ENCODE results near the gene ANO7. TPM values are rescaled to one million over a fixed set of nuclear protein-coding genes. Genes with fewer than 3 reads are reported as not detected.

Gene ANO7
- total RNA-seq, 1 experiment from 2014 or later, result 4.1 TPM

GRCh38 chr2:241244368-241244767, 55.9 kb downstream of the ANO7 start:
- no peaks in the 10 kb centered on the region for H3K27me3 ChIP-seq (replicated peaks; ENCODE audit: control insufficient read depth, insufficient read depth, low read length)
- intact Hi-C loops (cut with micrococcal nuclease; ENCODE audit: unreplicated experiment), result no loop called here
- Mint-ChIP-seq H3K27ac (ENCODE audit: unreplicated experiment) (no peak overlapping the region), H3K36me3 (ENCODE audit: insufficient read depth, unreplicated experiment) (peaks cover 95% of the 10 kb centered on the region), H3K9me3 (ENCODE audit: unreplicated experiment) (no peaks in the 10 kb centered on the region), H3K4me3 (ENCODE audit: unreplicated experiment) (no peak overlapping the region), H3K27me3 (ENCODE audit: insufficient read depth, unreplicated experiment) (no peaks in the 10 kb centered on the region), H3K4me1 (ENCODE audit: low read depth, unreplicated experiment) (no peaks in the 10 kb centered on the region)
- no peaks in the 10 kb centered on the region for H3K9me3 ChIP-seq
- DNase-seq, result no peak
- no peaks in the 10 kb centered on the region for H3K4me1 ChIP-seq
- no peak overlapping the region for H3K4me3 ChIP-seq (ENCODE audit: low read depth, low read length)
- no TSS peak for BruUV-seq (replicated peaks)
- ChIA-PET POLR2A (no interaction called here), CTCF (no interaction called here)
- no peak for TF ChIP-seq CTCF (IDR thresholded peaks at IDR 0.05; ENCODE audit: insufficient read depth in 1 of 2, low read depth in 1 of 2, low read length in 1 of 2, severe bottlenecking in 1 of 2, unreplicated experiment in 1 of 2)
- peaks cover 3% of the 10 kb centered on the region for H3K36me3 ChIP-seq (ENCODE audit: control insufficient read depth, insufficient read depth, low read length)

GRCh38 chr2:241248289-241248688, 59.8 kb downstream of the ANO7 start:
- Histone ChIP-seq H3K4me3 (ENCODE audit: low read depth, low read length) (no peak overlapping the region), H3K27me3 (replicated peaks; ENCODE audit: control insufficient read depth, insufficient read depth, low read length) (no peaks in the 10 kb centered on the region), H3K36me3 (ENCODE audit: control insufficient read depth, insufficient read depth, low read length) (peaks cover 2% of the 10 kb centered on the region), H3K9me3 (no peaks in the 10 kb centered on the region), H3K4me1 (no peaks in the 10 kb centered on the region)
- CTCF ChIA-PET, result no interaction called here
- Mint-ChIP-seq H3K27me3 (ENCODE audit: insufficient read depth, unreplicated experiment) (no peaks in the 10 kb centered on the region), H3K4me1 (ENCODE audit: low read depth, unreplicated experiment) (no peaks in the 10 kb centered on the region), H3K9me3 (ENCODE audit: unreplicated experiment) (no peaks in the 10 kb centered on the region), H3K36me3 (ENCODE audit: insufficient read depth, unreplicated experiment) (peaks cover 74% of the 10 kb centered on the region), H3K27ac (ENCODE audit: unreplicated experiment) (no peak overlapping the region), H3K4me3 (ENCODE audit: unreplicated experiment) (no peak overlapping the region)
- DNase-seq, result no peak
- BruUV-seq (replicated peaks), result no TSS peak
- POLR2A ChIA-PET, result no interaction called here
- no peak for TF ChIP-seq CTCF (IDR thresholded peaks at IDR 0.05; ENCODE audit: insufficient read depth in 1 of 2, low read depth in 1 of 2, low read length in 1 of 2, severe bottlenecking in 1 of 2, unreplicated experiment in 1 of 2)
- intact Hi-C loops (cut with micrococcal nuclease; ENCODE audit: unreplicated experiment), result no loop called here

GRCh38 chr2:241248897-241249296, 60.4 kb downstream of the ANO7 start:
- Mint-ChIP-seq H3K27me3 (ENCODE audit: insufficient read depth, unreplicated experiment) (no peaks in the 10 kb centered on the region), H3K4me1 (ENCODE audit: low read depth, unreplicated experiment) (no peaks in the 10 kb centered on the region), H3K9me3 (ENCODE audit: unreplicated experiment) (no peaks in the 10 kb centered on the region), H3K27ac (ENCODE audit: unreplicated experiment) (no peak overlapping the region), H3K36me3 (ENCODE audit: insufficient read depth, unreplicated experiment) (peaks cover 74% of the 10 kb centered on the region), H3K4me3 (ENCODE audit: unreplicated experiment) (no peak overlapping the region)
- no peak for TF ChIP-seq CTCF (IDR thresholded peaks at IDR 0.05; ENCODE audit: insufficient read depth in 1 of 2, low read depth in 1 of 2, low read length in 1 of 2, severe bottlenecking in 1 of 2, unreplicated experiment in 1 of 2)
- intact Hi-C loops (cut with micrococcal nuclease; ENCODE audit: unreplicated experiment), result no loop called here
- POLR2A ChIA-PET, result no interaction called here
- Histone ChIP-seq H3K36me3 (ENCODE audit: control insufficient read depth, insufficient read depth, low read length) (peaks cover 4% of the 10 kb centered on the region), H3K4me3 (ENCODE audit: low read depth, low read length) (no peak overlapping the region), H3K27me3 (replicated peaks; ENCODE audit: control insufficient read depth, insufficient read depth, low read length) (no peaks in the 10 kb centered on the region), H3K4me1 (no peaks in the 10 kb centered on the region), H3K9me3 (no peaks in the 10 kb centered on the region)
- no peak for DNase-seq
- CTCF ChIA-PET, result no interaction called here
- BruUV-seq (replicated peaks), result no TSS peak

Data from Caco-2 (cell line).